ENCODE results near the gene PEX5L. TPM values are rescaled to one million over a fixed set of nuclear protein-coding genes. Genes with fewer than 3 reads are reported as not detected.

PEX5L gene
- total and polyA plus RNA-seq, 12 donors, result 0.01 to 0.94 (median 0.36) TPM; not detected in 3

DNA sequence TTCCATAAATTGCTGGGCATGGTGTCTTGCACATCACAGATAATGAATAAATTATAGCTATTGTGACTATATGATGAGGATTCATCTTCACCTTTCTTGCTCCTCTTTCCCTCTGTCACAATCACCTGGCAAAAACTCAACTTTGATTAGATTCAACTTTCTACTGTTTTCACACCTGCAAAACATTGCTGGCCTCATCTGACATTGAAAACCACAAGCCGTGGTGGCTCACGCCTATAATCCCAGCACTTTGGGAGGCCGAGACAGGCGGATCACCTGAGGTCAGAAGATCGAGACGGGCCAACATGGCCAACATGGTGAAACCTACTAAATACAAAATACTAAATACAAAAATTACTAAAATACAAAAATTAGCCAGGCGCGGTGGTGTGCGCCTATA, 12.7 kb upstream of the PEX5L start:
- Histone ChIP-seq H3K4me1 (no peaks in the 10 kb centered on the region), H3K4me3 (no peak overlapping the region), H3K9me3 (no peaks in the 10 kb centered on the region), H3K36me3 (no peaks in the 10 kb centered on the region), H3K27me3 (no peaks in the 10 kb centered on the region), H3K27ac (no peak overlapping the region)
- WGBS, 2 donors, result 90 to 95% methylated on average over 9 of the region's 9 CpGs
- intact Hi-C loops (cut with DNase I), result no loop called here
- no peak for DNase-seq
- ATAC-seq, result no peak
- TF ChIP-seq, protein P1, sequence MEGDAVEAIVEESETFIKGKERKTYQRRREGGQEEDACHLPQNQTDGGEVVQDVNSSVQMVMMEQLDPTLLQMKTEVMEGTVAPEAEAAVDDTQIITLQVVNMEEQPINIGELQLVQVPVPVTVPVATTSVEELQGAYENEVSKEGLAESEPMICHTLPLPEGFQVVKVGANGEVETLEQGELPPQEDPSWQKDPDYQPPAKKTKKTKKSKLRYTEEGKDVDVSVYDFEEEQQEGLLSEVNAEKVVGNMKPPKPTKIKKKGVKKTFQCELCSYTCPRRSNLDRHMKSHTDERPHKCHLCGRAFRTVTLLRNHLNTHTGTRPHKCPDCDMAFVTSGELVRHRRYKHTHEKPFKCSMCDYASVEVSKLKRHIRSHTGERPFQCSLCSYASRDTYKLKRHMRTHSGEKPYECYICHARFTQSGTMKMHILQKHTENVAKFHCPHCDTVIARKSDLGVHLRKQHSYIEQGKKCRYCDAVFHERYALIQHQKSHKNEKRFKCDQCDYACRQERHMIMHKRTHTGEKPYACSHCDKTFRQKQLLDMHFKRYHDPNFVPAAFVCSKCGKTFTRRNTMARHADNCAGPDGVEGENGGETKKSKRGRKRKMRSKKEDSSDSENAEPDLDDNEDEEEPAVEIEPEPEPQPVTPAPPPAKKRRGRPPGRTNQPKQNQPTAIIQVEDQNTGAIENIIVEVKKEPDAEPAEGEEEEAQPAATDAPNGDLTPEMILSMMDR (IDR thresholded peaks at IDR 0.05), result no peak

DNA sequence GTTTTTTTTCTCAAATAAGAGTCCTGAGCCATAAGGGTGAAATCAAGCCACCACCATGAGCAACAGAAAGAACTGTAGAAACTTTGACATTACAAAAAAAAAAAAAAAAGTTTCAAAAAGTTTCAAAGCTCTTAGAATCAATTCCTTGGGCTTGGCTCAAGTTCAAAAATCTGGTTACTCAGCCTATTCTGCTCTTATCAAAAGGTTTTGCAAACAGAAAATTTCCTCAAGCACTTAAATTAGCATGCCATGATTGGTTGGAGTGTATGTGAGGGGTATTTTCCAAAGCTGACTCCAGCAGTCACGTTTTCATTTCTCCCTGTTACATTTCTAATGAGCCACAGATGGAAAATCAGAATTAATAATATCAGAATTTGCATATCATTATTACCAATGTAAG, 12.1 kb upstream of the PEX5L start:
- Histone ChIP-seq H3K4me3 (no peak overlapping the region), H3K9me3 (no peaks in the 10 kb centered on the region), H3K4me1 (no peaks in the 10 kb centered on the region), H3K36me3 (no peaks in the 10 kb centered on the region), H3K27ac (no peak overlapping the region), H3K27me3 (no peaks in the 10 kb centered on the region)
- intact Hi-C loops (cut with DNase I), result no loop called here
- DNase-seq (no peak), ATAC-seq (no peak)
- WGBS, 2 donors, result 33 to 56% methylated on average over 1 of the region's 1 CpG
- TF ChIP-seq, protein P1 (IDR thresholded peaks at IDR 0.05), result no peak

DNA sequence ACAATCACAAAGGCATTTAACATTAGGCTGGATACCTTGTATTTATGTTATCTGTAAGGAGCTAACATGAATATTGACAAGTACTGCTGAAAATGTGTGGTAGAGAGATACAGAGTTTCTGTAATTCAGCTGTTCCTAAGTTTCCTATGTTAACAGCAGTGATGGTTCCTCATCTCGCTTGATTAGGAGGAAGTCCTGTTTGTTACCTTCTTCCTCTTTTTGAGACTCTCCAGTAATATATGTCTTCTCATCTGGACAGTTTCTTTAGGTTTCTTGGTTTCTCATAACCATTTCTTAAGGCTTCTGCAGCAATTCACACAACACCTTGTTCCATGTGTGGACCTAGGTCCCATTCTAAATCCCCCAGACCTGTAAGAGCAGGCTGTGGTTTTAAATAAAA, 11.4 kb upstream of the PEX5L start:
- H3K9me3 ChIP-seq, result no peaks in the 10 kb centered on the region
- no peak overlapping the region for H3K4me3 ChIP-seq
- H3K4me1 ChIP-seq, result no peaks in the 10 kb centered on the region
- no peaks in the 10 kb centered on the region for H3K27me3 ChIP-seq
- TF ChIP-seq, protein P1 (IDR thresholded peaks at IDR 0.05), result no peak
- no peak overlapping the region for H3K27ac ChIP-seq
- WGBS, 2 donors, result 65 to 76% methylated on average over 1 of the region's 1 CpG
- H3K36me3 ChIP-seq, result no peaks in the 10 kb centered on the region
- intact Hi-C loops (cut with DNase I), result no loop called here
- DNase-seq (no peak), ATAC-seq (no peak)

DNA sequence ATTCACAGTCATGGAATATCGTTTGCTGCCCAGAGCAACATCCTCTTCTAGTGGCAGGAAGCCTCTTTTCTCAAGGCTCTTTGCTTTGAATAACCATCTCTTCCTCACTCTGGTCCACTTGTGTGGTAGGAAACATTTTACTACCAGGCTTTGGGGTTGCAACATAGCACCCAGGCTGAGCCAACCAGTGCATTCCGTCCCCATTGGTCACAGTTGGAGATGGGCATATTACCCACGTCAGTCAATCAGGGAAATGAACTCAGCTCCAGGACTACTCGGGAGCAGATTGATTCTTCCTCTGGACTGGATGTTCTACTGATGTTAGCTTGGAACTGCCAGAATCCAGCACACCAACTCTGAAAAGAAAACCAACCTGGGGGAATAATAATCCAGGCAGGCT, 4.2 kb upstream of the PEX5L start:
- Histone ChIP-seq H3K9me3 (no peaks in the 10 kb centered on the region), H3K27me3 (peaks cover 4 to 49% (median 38%) of the 10 kb centered on the region in 7 donors), H3K27ac (no peak overlapping the region), H3K36me3 (no peaks in the 10 kb centered on the region), H3K4me1 (peaks cover 0 to 8% (median 0%) of the 10 kb centered on the region in 9 donors), H3K4me3 (no peak overlapping the region)
- DNase-seq (no peak), ATAC-seq (no peak)
- intact Hi-C loops (cut with DNase I), result no loop called here
- TF ChIP-seq, protein P1 (IDR thresholded peaks at IDR 0.05), result no peak
- 62 to 69% methylated on average over 4 of the region's 4 CpGs for WGBS, 2 donors

Measured in heart right ventricle (tissue), 16 donors.